Nephron progenitor cell (in vitro differentiated cells): ENCODE results near the gene SHB.

Experiments used
- DNase-seq: peaks from one replicate; pipeline ENCODE4 v3.0.0; 2021
- H3K27ac Mint-ChIP-seq: 2 replicates; pipeline ENCODE4 v1.8.0; 2021; ENCODE audit warnings: mild to moderate bottlenecking, moderate library complexity, mixed read lengths
- H3K27me3 Mint-ChIP-seq: 2 replicates; pipeline ENCODE4 v1.8.0; 2021; ENCODE audit warnings: mild to moderate bottlenecking, low read depth, mixed read lengths; ENCODE audit not compliant: poor library complexity
- H3K36me3 Mint-ChIP-seq: 2 replicates; pipeline ENCODE4 v1.8.0; 2021; ENCODE audit warnings: low read depth, mixed read lengths
- H3K4me1 Mint-ChIP-seq: 2 replicates; pipeline ENCODE4 v1.8.0; 2021; ENCODE audit warnings: mixed read lengths
- H3K4me3 Mint-ChIP-seq: 2 replicates; pipeline ENCODE4 v1.8.0; 2021; ENCODE audit warnings: mild to moderate bottlenecking, moderate library complexity, mixed read lengths
- H3K9me3 Mint-ChIP-seq: 2 replicates; pipeline ENCODE4 v1.8.0; 2021; ENCODE audit warnings: mild to moderate bottlenecking, moderate library complexity, mixed read lengths
- TF ChIP-seq, protein P1 (sequence below): fragments of 200-600 bp; sonication (generic); IDR thresholded peaks from 2 replicates; pipeline ENCODE4 v1.5.0; 2021; ENCODE audit warnings: antibody characterized with exemption

Gene SHB

GRCh38 chr9:38015906-38016305 is 53.1 kb downstream of the SHB start:
- peaks cover 6% of the 10 kb centered on the region for H3K36me3 Mint-ChIP-seq
- no peaks in the 10 kb centered on the region for H3K27me3 Mint-ChIP-seq
- peaks cover 71% of the 10 kb centered on the region for H3K4me1 Mint-ChIP-seq
- DNase-seq = no peak
- H3K27ac Mint-ChIP-seq = no peak overlapping the region
- H3K4me3 Mint-ChIP-seq = no peak overlapping the region
- TF ChIP-seq, protein P1, sequence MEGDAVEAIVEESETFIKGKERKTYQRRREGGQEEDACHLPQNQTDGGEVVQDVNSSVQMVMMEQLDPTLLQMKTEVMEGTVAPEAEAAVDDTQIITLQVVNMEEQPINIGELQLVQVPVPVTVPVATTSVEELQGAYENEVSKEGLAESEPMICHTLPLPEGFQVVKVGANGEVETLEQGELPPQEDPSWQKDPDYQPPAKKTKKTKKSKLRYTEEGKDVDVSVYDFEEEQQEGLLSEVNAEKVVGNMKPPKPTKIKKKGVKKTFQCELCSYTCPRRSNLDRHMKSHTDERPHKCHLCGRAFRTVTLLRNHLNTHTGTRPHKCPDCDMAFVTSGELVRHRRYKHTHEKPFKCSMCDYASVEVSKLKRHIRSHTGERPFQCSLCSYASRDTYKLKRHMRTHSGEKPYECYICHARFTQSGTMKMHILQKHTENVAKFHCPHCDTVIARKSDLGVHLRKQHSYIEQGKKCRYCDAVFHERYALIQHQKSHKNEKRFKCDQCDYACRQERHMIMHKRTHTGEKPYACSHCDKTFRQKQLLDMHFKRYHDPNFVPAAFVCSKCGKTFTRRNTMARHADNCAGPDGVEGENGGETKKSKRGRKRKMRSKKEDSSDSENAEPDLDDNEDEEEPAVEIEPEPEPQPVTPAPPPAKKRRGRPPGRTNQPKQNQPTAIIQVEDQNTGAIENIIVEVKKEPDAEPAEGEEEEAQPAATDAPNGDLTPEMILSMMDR = no peak
- no peaks in the 10 kb centered on the region for H3K9me3 Mint-ChIP-seq

GRCh38 chr9:38015266-38015665 is 53.8 kb downstream of the SHB start:
- no peaks in the 10 kb centered on the region for H3K9me3 Mint-ChIP-seq
- H3K36me3 Mint-ChIP-seq = peaks cover 6% of the 10 kb centered on the region
- TF ChIP-seq, protein P1 = no peak
- no peak overlapping the region for H3K27ac Mint-ChIP-seq
- H3K27me3 Mint-ChIP-seq = no peaks in the 10 kb centered on the region
- H3K4me1 Mint-ChIP-seq = peaks cover 65% of the 10 kb centered on the region
- H3K4me3 Mint-ChIP-seq = no peak overlapping the region
- DNase-seq = no peak

DNA sequence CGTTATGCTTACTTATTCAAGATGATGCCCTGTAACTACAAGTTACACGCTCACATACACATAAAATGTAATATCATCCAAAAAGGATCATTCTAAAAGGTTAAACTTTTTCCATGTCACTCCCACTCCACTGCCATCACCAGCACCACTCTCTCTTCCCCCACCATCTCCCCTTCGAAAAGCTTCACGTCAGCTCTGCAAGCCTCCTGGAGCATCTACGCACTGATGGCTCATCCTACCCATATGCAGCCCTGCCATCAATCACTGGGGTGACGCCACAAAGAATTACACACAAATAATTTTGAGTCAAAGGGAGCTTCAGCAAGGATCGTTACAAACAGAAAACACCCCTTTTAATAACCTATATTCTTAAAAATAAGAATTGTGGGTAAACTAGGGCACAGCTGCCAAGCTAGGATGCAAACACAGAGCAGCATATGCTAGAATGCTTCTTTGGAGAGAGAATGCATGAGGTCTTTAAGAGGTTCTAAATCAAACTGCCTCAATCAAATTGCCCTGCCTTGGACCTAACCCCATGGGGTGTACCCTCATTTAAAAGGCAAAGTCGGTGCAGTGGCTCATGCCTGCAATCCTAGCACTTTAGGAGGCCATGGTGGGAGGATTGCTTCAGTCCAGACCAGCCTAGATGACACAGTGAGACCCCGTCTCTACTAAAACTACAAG is 56.1 kb downstream of the SHB start:
- H3K4me3 Mint-ChIP-seq = no peak overlapping the region
- no peaks in the 10 kb centered on the region for H3K27me3 Mint-ChIP-seq

DNA sequence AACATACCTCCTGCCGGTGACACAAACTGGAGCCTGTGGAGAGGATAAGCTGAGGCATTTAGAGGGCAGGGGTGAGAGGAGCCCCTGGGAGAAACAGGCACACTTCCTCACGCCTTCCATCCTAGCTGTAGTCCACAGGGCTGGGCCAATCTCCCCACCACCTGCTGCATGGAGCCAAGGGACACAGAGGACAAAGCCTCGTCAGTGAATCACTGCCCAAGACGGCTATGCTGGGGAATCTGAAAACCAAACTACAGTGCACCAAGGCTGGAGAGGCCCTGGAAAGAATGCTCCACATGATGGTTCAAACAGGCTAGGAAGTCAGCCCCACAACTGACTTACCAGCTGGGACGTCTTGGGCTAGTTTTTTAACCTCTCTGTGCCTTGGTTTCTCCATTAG is 57.0 kb downstream of the SHB start:
- H3K9me3 Mint-ChIP-seq = no peaks in the 10 kb centered on the region
- no peak overlapping the region for H3K27ac Mint-ChIP-seq
- H3K4me3 Mint-ChIP-seq = no peak overlapping the region

More for the DNA sequence above, 56.1 kb downstream of the SHB start:
- Mint-ChIP-seq H3K9me3 (no peaks in the 10 kb centered on the region), H3K36me3 (peaks cover 6% of the 10 kb centered on the region), H3K4me1 (peaks cover 63% of the 10 kb centered on the region), H3K27ac (no peak overlapping the region)
- no peak for DNase-seq
- TF ChIP-seq, protein P1 = no peak

DNA sequence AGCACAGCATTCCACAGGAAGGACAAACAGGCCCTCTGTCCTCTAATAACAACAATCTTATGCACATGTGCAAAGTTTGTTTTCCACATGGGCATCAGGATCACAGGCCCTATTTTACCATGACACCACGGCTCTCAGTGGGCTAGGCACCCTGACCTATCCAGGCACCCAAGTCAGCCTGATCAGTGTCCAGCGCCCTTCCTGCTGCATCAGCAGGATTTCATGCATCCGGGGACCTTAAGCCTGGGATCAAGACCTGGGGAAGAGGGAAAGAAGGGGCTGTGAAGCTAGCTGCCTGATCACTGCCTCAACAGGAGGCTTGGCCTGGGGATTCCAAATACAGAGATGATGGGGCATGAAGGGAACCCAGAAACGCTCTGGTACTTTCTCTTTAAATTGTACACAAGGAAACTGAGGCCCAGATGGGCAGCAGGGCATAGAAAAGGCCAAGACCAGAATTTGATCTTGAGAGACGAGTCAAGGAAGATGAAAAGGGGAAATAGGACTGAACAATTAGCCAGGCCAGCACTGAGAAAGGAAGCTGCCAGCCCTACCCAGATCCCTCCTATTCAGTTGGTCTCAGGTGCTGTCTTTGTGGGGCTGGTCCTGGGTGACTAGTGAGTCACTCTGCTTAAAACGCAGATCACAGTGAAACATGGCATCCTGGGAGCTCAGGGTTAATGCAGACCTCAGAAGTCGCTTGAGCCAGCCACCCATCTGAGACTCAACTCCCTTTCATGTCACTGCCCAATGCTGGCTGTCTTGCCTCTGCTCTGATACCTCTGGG is 57.9 kb downstream of the SHB start:
- H3K4me1 Mint-ChIP-seq = peaks cover 63% of the 10 kb centered on the region

More for the DNA sequence above, 57.0 kb downstream of the SHB start:
- Mint-ChIP-seq H3K4me1 (peaks cover 63% of the 10 kb centered on the region), H3K36me3 (peaks cover 6% of the 10 kb centered on the region), H3K27me3 (no peaks in the 10 kb centered on the region)
- DNase-seq = no peak
- TF ChIP-seq, protein P1 = no peak

More for the DNA sequence above, 57.9 kb downstream of the SHB start:
- TF ChIP-seq, protein P1 = no peak
- no peak overlapping the region for H3K27ac Mint-ChIP-seq
- no peak for DNase-seq
- no peaks in the 10 kb centered on the region for H3K9me3 Mint-ChIP-seq
- no peak overlapping the region for H3K4me3 Mint-ChIP-seq
- H3K36me3 Mint-ChIP-seq = peaks cover 6% of the 10 kb centered on the region
- H3K27me3 Mint-ChIP-seq = peaks cover under 1% of the 10 kb centered on the region
